Fibroblast of pulmonary artery (primary cell): ENCODE data around the gene ASIC3.

Experiments
- DNase-seq: peaks from one replicate; pipeline ENCODE4 v3.0.0-alpha.2; 2010; ENCODE audit warnings: low read depth
- H3K4me3 ChIP-seq: replicated peaks from 2 replicates; pipeline ENCODE4 v1.5.1; 2011; ENCODE audit warnings: low read depth, mild to moderate bottlenecking, control low read depth, low read length, moderate library complexity
- TF ChIP-seq, protein P1 (sequence below): IDR thresholded peaks from 2 replicates; pipeline ENCODE4 v1.5.1; 2011; ENCODE audit warnings: mild to moderate bottlenecking, control low read depth, low read length, inconsistent platforms; ENCODE audit errors: missing control alignments

ASIC3 gene

DNA sequence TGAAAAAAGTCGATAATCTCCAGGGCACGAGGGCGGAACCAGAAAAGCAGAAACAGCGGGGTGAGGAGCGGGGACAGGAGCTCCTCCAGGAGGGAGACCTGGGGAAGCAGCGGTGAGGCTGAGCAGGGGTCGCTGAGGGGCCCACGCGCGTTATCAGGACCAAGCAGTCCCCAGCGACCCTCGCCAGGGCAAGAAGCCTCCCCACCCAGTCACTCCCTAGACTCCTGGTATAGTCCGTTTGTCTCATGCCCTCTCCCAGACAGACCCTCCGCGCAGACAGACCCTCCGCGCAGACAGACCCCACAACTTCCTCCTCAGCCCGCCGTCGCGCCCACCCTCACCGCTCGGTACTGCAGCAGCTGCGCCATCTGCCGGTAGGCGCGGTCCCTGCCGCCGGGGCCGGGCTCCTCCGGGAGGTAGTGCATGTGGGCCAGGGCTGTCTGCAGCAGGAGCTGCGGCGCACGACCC is 30.3 kb upstream of the ASIC3 start:
- H3K4me3 ChIP-seq: no peak overlapping the region
- TF ChIP-seq, protein P1, sequence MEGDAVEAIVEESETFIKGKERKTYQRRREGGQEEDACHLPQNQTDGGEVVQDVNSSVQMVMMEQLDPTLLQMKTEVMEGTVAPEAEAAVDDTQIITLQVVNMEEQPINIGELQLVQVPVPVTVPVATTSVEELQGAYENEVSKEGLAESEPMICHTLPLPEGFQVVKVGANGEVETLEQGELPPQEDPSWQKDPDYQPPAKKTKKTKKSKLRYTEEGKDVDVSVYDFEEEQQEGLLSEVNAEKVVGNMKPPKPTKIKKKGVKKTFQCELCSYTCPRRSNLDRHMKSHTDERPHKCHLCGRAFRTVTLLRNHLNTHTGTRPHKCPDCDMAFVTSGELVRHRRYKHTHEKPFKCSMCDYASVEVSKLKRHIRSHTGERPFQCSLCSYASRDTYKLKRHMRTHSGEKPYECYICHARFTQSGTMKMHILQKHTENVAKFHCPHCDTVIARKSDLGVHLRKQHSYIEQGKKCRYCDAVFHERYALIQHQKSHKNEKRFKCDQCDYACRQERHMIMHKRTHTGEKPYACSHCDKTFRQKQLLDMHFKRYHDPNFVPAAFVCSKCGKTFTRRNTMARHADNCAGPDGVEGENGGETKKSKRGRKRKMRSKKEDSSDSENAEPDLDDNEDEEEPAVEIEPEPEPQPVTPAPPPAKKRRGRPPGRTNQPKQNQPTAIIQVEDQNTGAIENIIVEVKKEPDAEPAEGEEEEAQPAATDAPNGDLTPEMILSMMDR: peak; percentile 84
- peak; percentile 51 for DNase-seq

GRCh38 chr7:151018421-151019129 is 29.8 kb upstream of the ASIC3 start:
- H3K4me3 ChIP-seq: no peak overlapping the region
- TF ChIP-seq, protein P1: no peak
- DNase-seq: no peak

GRCh38 chr7:151019130-151019447 is 29.2 kb upstream of the ASIC3 start:
- no peak overlapping the region for H3K4me3 ChIP-seq
- TF ChIP-seq, protein P1: no peak
- DNase-seq: no peak

DNA sequence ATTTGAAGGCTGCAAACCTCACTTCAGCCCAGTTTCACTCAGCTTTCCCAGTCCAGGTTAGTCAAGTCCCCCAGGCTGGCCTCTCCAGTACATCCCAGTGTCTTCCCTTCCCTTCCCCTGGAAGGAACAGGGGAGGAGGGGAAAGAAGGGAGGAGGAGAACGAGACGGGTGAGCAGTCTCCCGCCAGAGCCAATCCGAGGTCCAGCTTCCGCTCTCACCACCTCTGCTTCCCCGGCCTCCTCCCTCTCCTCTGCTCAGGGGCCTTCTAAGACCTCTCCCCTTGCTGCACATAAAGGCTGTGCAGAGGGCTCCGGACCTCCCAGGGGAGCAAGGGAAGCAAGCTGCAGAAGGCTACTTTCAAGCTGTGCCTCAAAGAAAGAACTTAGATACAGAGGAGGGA is 28.1 kb upstream of the ASIC3 start:
- no peak overlapping the region for H3K4me3 ChIP-seq
- TF ChIP-seq, protein P1: no peak

GRCh38 chr7:151023232-151023631 is 25.1 kb upstream of the ASIC3 start:
- TF ChIP-seq, protein P1: no peak
- no peak for DNase-seq
- no peak overlapping the region for H3K4me3 ChIP-seq

More for the DNA sequence above, 28.1 kb upstream of the ASIC3 start:
- DNase-seq: no peak

DNA sequence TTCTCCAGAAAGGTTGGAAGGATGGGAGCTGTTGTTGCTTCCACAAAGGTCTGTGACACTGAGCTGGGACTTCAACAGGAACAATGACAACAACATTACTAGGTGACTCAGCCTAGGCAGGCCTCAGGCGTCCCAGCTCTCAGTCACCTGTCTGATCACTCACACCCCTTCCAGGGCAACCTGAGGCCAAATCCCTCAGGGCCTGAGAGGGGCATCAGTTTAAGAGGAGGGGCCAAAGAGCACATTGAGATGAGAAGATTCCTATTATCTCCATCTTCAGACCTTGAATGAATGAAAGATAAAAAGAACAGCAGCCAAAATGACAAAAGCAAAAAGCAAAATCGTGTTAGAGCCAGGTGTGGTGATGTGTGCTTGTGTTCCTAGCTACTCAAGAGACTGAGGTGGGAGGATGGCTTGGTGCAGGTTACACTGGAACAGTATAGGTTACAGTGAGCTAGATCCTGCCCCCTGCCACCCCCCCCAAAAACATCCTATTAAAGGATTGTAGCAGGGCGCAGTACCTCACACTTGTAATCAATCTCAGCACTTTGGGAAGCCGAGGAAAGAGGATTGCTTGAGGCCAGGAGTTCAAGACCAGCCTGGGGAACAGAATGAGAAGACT is 23.8 kb upstream of the ASIC3 start, which contains the start of gene ATG9B:
ATG9B (minus strand) TSS at position 60 of the 622 bp plus-strand sequence. CDS start 71 bp downstream, outside the sequence.
- DNase-seq: no peak
- H3K4me3 ChIP-seq: no peak within 1 kb of the TSS
- TF ChIP-seq, protein P1: no peak
